Right renal cortex interstitium (tissue), 3 donors: ENCODE results near the gene IRAG1. TPM values are rescaled to one million over a fixed set of nuclear protein-coding genes. Genes with fewer than 3 reads are reported as not detected.
"Not testable (repeated sequence)": the region's sequence is repeated elsewhere in the genome, so short reads cannot be mapped to it uniquely, and the experiment has no call there.

Experiments used
- DNase-seq, 3 donors: peaks; one replicate each; pipeline ENCODE4 v3.0.0-alpha.2; 2013; ENCODE audit warnings: low read depth in 3 of 3, low spot score in 2 of 3
- polyA plus RNA-seq, 3 donors: library from polyadenylated mRNA; unstranded; fragments of 120-200 nt; gene quantifications; one replicate each; pipeline ENCODE4 v1.2.1, GENCODE V29; 2013; ENCODE audit not compliant: insufficient read length in 3 of 3

The IRAG1 gene
- polyA plus RNA-seq, 3 donors, result 8.6 to 10.3 (median 8.8) TPM

DNA sequence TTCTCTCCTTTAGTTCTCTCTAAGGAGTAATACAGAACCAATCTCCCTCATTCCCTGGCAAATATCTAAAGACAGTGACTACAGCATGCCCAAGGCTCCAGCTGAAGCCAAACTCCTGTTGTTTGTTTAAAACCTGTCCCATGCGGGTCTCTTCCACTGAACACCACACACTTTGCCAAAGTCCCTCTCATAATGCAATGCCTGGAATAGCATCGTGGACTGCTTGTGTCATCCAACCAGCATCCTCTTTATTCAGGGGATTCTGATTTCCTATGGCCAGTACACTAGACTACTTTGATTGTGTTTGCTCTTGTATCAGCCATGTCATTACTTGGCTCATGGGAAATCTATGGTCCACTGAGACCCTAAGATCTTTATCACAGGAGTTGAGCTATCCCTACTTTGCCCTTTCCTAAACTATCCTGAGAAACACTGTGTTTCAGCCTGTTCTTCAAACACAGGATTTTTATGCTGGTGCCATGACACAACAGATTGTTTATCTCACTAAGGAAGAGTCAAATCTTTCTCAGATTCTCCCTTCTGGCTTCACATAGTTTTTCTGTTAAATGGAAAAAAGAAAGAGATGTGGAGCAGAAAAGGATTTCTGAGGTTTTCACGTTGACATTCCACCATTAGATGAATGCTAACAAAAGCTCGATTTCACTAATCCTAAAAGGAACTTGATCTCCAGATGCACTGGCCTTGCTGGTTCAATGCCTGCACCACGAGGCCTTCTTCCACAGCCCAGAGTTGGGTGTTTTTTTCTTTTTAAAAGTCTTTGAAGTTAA is 15.9 kb upstream of the IRAG1 start:
- DNase-seq, result no peak

DNA sequence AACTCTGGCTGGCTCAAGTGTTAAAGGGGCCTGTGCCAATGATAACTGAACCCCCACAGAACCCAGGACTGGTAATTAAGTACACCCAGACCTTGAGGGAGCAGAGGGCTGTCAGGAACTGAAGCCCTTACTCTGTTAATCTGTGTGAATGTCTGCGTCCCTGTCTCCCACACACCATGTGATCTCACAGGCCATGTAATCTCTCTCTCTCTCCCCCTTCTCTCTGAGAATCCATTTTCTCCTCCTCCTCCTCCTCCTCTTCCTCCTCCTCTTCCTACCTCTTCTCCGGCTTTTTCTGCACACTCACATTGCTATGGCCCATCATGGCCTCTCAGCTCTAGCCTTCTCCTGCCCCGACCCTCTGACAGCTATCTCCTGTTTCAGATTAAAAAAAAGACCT is 14.6 kb upstream of the IRAG1 start:
- no peak for DNase-seq

DNA sequence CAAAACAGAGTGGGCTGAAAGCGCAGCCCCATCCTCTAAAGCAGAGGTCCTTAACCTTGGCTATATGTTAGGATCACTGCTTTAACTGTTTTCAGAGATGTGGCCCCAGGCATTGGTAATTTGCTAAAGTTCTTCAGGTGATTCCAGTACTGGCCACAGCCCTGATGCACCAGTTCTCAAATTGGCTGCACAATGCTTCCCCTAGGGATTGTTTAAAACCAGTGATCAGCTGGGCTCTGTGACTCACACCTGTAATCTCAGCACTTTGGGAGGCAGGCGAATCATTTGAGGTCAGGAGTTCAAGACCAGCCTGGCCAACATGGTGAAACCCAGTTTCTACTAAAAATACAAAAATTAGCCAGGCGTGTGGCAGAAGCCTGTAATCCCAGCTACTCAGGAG is 8.4 kb upstream of the IRAG1 start:
- no peak for DNase-seq

DNA sequence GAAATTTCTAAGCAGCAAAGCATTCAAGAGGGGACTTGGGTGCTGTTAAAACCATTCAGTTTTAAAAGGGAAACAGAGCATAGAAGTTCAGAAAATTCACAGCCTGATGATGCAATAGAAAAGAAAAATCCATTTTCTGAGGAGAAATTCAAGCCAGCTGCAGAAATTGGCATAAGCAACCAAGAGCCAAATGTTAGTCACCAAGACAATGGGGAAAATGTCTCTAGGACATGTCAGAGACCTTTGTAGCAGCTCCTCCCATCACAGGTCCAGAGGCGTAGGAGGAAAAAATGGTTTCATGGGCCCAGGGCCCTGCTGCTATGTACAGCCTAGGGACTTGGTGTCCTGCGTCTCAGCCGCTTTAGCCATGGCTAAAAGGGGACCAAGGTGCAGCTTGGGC is 5.5 kb upstream of the IRAG1 start:
- DNase-seq, result no peak

DNA sequence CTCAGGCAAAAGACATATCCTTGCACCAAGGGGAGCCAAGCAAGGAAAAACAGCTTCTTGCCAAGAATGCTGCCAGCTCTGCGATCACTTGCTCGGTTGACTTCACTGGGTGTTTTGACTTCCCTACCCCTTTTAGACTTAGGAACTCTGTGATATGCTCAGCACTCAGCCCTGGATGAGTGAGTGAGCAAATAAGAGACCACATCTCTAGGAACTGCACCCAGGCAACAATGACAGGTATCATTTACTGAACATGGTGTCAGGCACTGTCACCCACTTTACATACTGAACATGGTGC is 3.7 kb upstream of the IRAG1 start:
- no peak for DNase-seq

- DNase-seq, result no peak
Measured at GRCh38 chr11:10696468-10697322, 3.1 kb upstream of the IRAG1 start.

DNA sequence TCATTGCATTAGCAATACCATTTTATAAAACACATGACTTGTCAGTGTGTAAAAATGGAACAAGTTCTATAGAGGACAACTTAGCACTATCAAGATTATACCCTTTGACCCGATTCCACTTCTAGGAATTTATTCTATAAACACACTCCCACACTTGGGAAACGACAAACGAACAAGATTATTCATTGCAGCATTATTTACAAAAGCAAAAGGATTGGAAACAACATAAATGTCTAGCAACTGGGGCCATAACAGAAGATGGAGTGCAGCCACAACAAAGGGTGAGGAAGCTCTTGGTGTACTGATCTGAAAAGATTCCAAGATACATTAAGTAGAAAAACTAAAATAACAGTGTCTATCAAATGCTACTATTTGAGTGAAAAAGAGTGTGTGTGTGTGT is 2.3 kb upstream of the IRAG1 start:
- DNase-seq, result peak in 2 of 3 donors; percentile 31 to 48

GRCh38 chr11:10694486-10695239 is 1.1 kb upstream of the IRAG1 start:
- no peak for DNase-seq

GRCh38 chr11:10692531-10693115 is 932 bp downstream of the IRAG1 start:
- no peak for DNase-seq

- no peak for DNase-seq
Measured at GRCh38 chr11:10688401-10688800, 5.2 kb downstream of the IRAG1 start.

DNA sequence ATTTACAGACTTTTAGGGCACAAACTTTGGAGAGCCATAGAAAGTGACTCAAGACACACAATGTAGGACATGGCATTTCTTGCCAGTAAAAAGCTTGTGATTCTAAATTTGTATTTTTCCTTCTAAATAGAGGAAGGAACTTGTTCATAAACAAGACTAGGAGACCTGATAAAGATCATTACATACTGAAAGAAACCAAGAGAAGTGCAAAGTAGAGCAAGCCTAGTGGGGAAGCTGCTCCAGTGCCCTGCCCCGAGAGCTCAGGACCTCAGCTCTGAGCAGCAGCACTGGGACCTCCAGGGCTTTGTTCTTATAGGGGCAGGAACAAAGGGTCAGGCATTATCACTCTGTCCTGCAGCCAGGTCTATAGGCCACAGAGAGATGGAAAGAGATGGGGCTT is 7.2 kb downstream of the IRAG1 start:
- DNase-seq, result no peak

GRCh38 chr11:10683429-10683828 is 10.1 kb downstream of the IRAG1 start:
- DNase-seq, result no peak

GRCh38 chr11:10680956-10681487 is 12.5 kb downstream of the IRAG1 start:
- no peak for DNase-seq

GRCh38 chr11:10680279-10680678 is 13.3 kb downstream of the IRAG1 start:
- DNase-seq, result not testable (repeated sequence)

GRCh38 chr11:10679644-10680043 is 13.9 kb downstream of the IRAG1 start:
- no peak for DNase-seq

DNA sequence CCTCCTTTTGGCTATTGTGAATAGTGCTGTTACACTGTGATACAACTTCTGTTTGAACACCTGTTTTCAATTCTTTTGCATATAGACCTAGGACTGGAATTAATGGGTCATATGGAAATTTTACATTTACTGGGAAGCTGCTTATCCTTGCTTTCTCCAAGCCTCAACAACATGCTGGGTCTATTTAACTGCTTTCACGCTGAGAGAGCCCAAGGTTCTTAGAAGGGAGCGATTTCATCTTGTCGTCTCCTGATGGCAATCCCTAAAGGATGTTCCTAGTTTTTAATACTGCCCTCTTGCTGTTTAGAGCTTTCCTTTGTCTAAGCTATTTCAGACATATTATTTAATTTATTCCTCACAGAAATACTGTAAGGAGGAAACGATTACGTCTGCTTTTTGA is 15.5 kb downstream of the IRAG1 start:
- DNase-seq, result no peak

DNA sequence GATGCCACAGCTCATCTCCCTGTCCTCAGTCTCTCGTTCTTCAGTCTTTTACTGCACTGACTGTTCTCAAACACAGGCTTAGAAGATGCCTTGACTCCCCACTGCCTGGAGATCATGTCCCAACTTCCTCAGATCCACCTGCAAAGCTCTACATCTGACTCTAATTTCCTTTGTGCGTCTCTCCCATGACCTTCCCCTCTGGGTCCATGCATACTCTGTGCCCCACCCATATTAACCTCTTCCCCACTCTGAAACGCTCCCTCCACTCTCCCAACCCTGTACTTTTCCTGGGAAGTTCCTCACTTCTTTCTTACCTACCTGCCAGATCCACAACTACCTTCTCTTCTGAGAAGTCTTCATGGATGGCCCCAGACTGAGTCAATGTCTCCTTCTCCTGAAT is 16.6 kb downstream of the IRAG1 start:
- no peak for DNase-seq

DNA sequence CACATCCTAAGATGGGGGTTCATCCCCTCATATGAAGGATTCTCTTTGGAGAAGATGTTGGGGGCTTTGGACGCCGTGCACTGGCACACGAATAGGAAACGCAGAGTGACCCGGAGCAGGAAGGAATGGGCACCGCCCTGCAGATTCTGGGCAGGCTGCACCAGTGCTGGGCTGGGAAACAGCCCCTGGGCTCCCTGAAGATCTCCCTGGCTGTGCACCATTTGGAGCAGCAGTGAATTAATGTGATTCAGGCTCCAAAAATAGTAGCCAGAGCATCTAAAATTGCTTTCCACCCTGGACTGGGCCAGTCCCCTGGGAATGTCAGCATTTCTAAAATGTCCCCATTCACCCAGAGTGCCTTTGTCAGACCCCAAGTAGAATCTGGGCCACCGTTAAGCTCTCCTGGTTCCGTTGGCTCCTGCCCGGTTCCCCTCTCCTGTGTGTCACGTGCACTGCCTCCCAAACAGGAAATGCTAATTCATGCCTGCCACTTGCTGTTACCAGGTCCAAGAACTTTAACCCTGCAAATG is 18.6 kb downstream of the IRAG1 start:
- DNase-seq, result no peak

DNA sequence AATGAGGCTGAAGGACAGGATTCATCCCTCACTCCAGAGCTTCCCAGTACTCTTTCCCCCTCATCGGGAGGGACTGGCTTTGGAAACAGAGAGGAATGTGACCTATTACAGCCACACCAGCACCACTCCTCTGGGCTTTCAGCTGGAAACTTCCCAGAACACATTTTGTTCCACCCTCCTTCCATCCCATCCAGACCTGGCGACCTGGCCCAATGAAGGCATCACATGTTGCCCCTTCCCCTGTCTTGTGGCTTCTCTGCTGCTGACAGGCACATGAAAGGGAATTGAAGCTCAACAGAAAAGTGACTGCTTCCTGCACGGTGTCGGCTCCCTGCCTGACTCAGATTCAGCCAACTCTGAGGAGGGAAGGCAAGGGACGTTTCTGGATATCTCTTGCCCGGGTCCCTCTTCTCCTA is 19.1 kb downstream of the IRAG1 start:
- no peak for DNase-seq

GRCh38 chr11:10673501-10674062 is 20.0 kb downstream of the IRAG1 start:
- DNase-seq, result no peak
